Measurements from ENCODE around the gene ADAMTS3.

DNA sequence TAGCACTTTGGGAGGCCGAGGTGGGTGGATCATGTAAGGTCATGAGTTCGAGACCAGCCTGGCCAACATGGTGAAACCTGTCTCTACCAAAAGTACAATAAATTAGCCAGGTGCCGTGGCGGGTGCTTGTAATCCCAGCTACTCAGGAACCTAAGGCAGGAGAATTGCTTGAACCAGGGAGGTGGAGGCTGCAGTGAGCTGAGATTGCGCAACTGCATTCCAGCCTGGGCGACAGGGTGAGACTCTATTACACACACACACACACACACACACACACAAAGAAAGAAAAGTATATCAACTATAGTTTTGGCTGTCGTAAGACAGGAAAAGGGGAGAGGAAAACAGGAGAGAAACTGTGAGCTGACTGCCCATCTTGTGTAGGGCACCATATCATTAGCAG, 171.7 kb downstream of the ADAMTS3 start:
- no peak for TF ChIP-seq IRF2 (CRISPR knock-in tag; IDR thresholded peaks at IDR 0.05)
- no peak for TF ChIP-seq MYC (IDR thresholded peaks at IDR 0.05; ENCODE audit: low read depth, low read length)
- TF ChIP-seq MYC (CRISPR knock-in tag; IDR thresholded peaks at IDR 0.05; ENCODE audit: borderline replicate concordance, low read depth), result no peak
- TF ChIP-seq POLR2A (conservative IDR thresholded peaks at IDR 0.05), result no peak
- TF ChIP-seq MXI1 (IDR thresholded peaks at IDR 0.05; ENCODE audit: low read depth, low read length), result no peak
- TF ChIP-seq NR1H2 (CRISPR knock-in tag; IDR thresholded peaks at IDR 0.05), result no peak
- TF ChIP-seq, protein P1, sequence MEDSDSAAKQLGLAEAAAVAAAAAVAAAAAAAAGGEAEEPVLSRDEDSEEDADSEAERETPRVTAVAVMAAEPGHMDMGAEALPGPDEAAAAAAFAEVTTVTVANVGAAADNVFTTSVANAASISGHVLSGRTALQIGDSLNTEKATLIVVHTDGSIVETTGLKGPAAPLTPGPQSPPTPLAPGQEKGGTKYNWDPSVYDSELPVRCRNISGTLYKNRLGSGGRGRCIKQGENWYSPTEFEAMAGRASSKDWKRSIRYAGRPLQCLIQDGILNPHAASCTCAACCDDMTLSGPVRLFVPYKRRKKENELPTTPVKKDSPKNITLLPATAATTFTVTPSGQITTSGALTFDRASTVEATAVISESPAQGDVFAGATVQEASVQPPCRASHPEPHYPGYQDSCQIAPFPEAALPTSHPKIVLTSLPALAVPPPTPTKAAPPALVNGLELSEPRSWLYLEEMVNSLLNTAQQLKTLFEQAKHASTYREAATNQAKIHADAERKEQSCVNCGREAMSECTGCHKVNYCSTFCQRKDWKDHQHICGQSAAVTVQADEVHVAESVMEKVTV (CRISPR knock-in tag; IDR thresholded peaks at IDR 0.05), result no peak
- no peak for TF ChIP-seq POLR2AphosphoS5 (IDR thresholded peaks at IDR 0.05; ENCODE audit: control insufficient read depth, insufficient read depth, low read depth, low read length)

All from K562 (cell line).